GM18508 (cell line): ENCODE data around the gene NFAT5.
"Not testable (repeated sequence)": the region's sequence is repeated elsewhere in the genome, so short reads cannot be mapped to it uniquely, and the experiment has no call there.

ENCODE experiments used
- ATAC-seq: cut with Tn5 transposase; IDR thresholded peaks from one replicate; pipeline ENCODE4 v1.9.1; 2021; ENCODE audit warnings: moderate number of reproducible peaks; ENCODE audit not compliant: insufficient read depth, unreplicated experiment

Gene NFAT5

DNA sequence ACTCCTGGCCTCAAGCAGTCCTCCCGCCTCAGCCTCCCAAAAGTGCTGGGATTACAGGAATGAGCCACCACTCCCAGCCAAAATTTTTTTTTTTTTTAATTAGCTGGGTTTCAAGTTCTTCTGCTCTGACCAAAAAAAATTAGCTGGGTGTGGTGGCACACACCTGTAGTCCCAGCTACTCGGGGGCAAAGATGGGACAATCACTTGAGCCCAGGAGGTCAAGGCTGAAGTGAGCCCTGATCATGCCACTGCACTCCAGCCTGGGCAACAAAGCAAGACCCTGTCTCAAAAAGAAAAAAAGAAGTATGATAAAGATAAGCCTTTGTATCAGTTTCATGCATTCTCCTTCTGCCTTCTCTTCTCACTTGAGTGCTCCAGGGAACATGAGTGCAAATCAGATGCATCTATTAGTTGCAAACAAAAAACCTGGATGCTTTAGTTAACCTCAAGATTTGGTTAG, 158.7 kb downstream of the NFAT5 start:
- ATAC-seq = no peak

DNA sequence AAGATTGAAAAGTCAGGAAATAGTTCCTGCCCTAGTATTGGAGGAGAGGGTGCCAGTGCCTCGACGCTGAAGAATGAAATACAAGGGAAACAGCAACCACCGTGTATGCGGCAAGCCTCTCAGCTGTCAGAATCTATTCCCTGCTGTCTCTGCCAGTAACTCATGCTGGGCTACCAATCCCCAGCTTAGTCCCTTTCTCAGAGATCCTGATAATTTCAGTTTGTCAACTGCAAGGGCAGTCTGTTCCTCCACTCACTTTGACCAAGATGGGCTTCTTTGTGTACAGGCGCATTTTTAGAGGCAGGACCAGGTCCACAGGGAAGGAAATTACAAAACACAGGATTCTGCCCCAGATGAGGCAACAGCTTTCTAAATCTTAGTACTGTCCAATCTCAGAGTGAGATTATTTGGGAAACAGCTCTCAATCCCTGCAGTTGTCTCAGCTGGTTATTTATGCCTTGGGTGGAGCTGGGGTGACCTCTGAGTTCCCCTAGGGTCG, 159.3 kb downstream of the NFAT5 start:
- ATAC-seq = no peak

DNA sequence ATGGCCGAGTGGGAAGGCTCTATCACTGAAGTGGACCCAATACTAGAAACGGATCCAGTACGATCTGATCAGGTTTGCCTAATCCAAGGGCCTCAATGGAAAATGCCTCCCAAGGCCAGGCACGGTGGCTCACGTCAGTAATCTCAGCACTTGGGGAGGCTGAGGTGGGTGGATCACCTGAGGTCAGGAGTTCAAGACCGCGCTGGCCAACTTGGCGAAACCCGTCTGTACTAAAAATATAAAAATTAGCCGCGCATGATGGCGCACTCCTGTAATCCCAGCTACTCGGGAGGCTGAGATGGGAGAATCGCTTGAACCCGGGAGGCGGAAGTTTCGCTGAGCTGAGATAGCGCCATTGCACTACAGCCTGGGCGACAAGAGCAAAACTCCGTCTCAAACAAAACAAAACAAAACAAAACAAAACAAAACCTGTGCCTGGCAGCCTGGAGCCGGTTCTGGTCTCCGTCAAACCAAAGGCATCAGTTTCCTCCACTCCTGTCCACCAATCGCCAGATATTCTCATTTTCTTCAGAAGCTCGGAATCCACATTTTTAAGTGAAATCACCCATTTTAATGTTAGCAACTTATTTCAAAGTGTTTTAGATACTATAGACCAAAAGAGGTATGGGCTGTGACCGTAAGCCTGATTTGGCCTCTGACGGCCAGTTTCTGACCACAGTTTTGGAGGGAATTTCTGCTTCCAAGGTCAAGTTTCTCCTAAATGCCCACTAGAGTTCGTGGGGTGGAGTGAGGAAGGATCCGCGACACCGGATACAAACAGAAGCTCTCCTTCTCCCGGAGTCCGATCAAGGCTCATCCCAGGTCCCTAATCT, 159.9 kb downstream of the NFAT5 start:
- no peak for ATAC-seq

DNA sequence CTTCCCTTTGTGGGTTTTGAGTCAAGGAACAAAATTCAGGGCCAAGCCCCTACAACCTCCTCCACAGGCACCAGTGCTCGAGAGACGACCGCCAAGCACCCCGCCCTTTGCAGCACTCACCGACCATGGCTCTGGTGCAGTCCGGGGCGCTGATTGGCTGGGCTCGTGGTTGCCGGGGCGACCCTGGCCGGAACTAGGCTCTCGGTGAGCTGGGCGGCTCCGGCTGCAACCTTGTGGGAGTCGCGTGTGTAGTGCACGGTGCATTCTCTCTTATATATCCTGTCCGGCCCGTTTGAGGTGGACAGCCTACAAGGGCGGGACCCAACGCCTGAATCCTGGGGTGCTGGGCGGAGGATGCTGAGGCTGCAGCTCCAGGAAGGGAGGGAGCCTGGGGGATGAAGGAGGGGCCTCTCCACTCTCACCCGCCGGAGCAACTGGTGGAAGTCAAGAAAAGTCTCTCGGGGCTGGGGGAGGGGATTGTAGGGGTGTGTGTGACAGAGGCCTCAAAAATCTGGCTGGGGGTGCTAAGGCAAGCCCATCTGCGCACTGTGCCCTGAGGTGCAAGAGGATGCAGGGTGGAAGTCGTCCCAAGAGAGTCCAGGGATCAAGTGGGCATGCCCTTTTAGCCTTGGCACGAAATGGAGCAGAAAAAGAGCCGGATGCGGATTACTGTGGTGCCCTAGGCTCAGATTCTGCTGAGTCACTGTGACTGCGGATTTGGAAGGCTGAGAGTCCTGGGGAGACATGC, 160.7 kb downstream of the NFAT5 start, which contains the start of gene NQO1:
Gene NQO1, minus strand, starts transcription at position 248 of the 748 bp plus-strand sequence. Its CDS starts 121 bp downstream, at position 127.
- peak; percentile 66 for ATAC-seq

DNA sequence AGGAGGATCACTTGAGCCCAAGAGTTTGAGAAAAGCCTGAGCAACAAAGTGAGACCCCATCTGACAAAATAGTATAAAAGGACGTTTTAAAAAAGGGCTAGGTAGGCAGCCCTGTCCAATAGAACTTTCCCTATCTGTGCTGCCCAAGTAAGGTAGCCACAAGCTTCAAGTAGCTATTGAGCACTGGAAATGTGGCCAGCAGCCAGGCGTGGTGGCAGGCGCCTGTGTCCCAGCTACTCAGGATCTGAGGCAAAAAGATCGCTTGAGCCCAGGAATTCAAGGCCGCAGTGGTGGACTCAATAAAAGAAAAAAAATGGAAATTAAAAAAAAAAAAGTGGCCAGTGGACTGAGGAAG, 162.1 kb downstream of the NFAT5 start:
- ATAC-seq = no peak

DNA sequence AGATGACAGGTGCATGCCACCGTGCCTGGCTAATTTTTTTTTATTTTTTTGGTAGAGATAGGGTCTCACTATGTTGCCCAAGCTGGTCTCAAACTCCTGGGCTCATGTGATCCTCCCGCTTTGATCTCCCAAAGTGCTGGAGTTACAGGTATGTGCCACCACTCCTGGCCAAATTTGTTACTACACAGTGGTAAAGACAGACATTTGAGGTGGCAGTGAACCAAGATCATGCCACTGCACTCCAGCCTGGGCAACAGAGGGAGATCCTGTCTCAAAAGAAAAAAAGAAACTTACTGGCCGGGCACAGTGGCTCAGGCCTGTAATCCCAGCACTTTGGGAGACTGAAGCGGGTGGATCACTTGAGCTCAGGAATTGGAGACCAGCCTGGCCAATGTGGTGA, 163.3 kb downstream of the NFAT5 start:
- not testable (repeated sequence) for ATAC-seq

DNA sequence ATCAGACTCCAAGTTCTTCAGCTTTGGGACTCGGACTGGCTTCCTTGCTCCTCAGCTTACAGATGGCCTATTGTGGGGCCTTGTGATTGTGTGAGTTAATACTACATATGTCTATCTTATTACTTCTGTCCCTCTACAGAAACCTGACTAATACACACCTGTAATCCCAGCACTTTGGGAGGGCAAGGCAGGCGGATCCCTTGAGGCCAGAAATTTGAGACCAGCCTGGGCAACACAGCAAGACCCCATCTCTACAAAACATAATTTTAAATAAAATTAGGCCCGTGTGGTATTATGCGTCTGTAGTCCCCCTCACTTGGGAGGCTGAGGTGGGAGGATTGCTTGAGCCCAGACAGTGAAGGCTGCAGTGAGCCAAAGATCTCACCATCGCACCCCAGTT, 165.5 kb downstream of the NFAT5 start:
- ATAC-seq = not testable (repeated sequence)

DNA sequence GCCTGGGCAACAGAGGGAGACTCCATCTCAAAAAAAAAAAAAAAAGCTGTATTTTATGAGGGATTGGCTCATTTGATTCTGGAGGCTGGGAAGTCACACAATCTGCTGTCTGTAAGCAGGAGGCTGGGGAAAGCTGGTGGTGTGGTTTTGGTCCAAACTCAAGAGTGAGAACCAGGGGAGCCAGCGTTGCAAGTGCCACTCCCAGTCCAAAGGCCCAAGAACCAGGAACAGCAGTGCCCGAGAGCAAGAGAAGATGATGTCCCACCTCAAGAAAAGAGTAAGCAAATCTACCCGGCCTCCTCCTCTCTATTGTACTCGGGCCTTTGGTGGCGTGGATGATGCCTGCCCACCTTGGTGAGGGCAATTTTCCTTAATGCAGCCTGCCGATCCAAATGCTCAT, 166.3 kb downstream of the NFAT5 start:
- ATAC-seq = no peak

DNA sequence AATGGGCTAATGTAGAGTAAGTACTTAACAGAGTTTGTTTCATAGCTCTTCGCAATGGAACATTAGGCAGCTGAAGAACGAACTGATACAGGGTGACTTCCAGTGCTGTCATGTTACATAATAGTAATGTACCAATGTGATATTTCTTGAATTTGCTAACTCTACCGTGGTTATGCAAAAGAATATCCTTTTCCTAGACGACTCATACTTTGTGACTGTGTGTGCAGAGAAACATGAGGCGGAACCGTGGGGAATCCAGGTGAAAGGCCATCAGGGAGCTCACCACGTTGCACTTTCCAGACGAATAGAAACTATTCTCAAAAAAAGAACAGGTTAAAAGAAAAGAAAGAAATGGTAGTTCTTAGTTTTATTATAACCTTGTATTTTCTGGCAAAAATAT, 175.8 kb downstream of the NFAT5 start:
- no peak for ATAC-seq

DNA sequence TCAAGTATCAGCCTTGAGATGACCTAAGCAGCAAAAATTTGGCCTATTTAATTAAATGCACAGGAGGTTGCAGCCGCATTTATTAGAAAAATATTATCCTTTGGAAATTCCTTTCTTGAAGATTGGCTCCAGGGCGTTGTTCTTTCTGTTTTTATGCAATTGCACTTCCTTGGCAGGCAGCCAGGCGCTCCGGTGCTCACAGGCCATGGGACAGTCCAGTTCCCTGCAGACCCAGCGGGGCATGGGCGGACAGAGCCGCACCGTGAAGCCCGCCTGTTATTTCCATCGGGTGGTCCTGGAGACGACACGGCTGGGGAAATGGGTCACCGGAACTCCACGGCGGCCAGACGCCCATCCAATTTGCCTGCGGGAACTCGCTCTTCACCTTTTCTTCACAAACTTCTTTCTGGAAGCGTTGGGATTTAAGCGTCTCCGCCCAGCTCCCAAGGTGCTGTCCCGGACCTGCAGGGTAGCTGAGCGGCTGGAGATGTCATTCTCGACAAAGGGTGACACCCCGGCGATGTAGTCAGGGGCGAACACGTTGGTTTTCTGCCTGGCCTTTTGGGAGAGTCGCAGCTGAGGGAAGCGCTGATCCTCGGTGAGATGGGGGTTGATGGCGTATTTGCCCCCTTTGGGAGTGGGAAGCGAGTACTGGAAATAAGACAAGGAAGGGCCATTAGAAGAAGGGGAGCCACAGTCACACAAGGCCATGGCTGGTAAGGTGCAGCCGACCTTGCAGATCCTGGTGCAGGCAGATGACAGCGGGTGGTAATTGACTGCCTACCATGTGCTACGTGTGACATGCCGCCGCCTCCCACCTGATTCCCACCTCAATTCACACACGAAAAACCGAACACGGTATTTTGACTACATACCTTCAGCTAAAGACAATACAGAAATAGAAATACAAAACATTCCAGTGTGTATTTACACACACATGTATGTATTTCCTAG, 176.5 kb downstream of the NFAT5 start:
- no peak for ATAC-seq

DNA sequence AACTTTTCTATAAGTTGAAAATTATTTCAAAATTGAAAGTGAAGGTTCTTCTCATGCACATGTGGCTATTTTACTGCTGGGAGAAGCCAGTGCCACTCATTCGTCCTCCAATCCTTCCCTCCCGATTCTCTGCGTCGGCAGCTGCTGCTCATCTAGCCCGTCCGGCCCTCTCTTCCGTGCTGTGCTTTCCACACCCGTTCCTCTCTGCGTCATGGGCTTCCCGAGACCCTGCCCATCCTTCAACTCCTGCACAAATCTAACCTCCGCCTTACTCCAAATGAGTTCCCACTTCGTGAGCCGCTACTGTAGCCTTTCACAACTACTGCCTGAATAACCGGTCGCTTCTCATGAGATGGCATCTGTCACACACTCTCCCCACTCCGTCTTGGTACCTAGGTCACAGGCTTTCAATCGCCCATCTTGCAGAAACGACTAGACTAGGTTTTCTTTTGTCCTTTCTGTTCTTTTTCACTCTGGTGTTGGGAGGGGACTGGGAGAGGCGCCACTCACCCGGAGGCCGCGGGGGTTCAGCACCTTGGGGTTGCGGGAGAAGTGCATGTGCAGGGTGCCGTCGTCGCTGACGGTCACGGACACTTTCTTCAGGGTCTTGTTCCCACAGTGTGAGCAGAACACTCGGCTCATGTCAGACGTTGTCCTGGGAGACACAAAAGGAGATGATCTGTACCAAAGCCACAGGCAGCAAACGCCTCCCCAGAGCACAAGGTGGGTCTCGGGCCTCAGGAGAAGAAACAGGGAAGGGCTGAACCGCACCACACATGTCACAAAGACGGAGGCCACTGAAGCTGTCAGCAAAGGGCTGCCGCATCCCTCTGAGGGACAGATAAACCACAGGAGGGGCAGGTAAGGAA, 178.8 kb downstream of the NFAT5 start:
- ATAC-seq = no peak

DNA sequence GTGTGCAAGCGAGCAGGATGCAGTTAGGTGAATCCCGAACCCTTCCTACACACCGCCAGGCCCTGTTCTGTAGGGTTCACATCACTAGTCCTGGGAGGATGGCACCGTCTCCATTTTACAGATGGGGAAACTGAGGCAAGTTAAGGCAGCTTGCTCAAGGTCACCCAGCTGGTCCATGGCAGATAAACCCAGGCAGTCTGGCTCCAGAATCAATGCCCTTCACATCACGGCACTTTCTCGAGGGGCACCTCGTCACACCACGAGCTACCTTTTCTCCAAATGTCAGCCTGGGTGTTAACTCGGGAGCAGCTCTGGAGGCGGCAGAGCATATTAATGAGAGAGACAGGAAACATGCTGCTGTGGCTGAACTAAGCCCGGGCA, 179.5 kb downstream of the NFAT5 start:
- ATAC-seq = no peak

DNA sequence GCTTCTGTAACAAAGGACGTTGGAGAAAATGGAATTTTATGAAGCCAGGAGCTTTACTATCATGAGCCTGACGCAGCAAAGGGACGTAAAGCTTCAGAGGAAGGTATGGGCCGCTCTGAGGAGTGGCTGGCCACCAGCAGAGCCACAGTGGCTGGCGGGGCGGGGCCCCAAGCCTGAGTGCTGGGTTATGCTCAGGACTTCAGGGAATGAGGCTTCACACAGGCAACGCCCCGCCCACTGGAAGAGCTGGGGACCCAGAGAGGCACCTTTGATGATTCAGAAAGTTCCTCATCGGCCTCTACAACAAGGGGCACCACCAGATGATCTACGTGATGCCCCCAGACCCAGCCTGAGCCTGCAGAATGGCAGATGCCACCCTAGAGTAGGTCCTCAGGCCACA, 180.2 kb downstream of the NFAT5 start:
- ATAC-seq = no peak

DNA sequence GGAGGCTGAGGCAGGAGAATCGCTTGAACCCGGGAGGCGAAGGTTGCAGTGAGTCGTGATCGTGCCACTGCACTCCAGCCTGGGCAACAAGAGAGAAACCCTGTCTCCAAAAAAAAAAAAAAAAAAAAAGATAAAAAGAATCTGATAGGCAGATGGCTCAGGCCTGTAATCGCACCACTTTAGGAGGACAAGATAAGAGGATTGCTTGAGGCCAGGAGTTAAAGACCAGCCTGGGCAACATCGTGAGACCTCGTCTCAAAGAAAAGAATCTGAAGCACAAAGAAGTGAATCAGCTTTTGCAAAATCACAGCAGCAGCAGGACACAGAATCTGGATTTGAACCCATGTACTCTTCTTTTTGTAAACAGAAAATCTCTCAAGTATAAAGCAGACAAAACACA, 181.3 kb downstream of the NFAT5 start:
- ATAC-seq = no peak

DNA sequence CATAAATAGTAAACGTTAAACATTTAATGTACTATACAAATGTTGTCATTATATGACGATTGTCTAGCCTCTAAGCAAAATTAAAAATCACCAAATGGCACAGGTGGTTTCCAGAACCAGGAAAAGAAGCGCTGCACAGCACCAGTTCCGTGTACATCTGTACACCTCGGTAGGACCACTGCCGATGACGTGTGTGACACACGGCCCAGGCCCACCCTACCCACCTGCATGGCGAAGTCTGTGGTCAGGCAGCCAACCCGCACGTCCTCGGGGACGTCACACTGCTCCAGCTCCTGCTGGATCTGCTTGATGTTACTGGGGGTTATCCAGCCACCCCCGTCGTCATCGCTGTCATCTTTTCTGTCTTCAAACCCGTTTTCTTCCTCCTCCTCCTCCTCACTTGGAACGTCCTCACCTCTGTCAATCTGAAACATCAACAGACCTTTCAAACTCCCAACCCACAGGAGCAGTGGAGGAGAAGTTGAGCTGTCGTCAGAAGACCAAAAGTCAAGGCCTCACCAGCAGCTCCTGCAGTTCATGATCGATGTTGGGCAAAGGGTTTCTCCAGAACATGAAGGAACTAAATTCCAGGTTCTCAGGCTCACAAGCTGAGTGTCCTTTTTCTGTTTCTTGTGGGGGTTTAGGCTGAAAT, 183.1 kb downstream of the NFAT5 start:
- no peak for ATAC-seq

DNA sequence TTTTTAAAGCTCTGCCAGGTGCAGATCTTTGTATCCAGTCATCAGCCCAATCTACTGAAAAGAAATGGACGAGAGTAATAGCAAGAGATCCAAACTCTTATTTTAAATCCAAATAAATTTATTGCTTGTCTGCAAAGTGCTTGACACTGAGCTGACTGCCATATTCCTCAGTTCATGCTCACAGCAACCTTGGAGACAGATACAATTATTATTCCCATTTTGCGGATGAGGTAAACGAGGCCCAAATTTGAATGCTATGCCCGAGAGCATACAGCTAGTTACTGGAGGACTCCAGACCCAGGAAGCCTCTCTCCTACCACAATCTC, 188.3 kb downstream of the NFAT5 start:
- no peak for ATAC-seq
